OCI-LY3 (cell line): ENCODE measurements around the gene SFSWAP.

Source experiments
- CTCF ChIP-seq: fragments of 200-600, 300-600 bp; sonication (generic); IDR thresholded peaks from 2 replicates; pipeline ENCODE4 v1.5.1; 2014; ENCODE audit warnings: antibody characterized with exemption, low read length, low read depth
- EZH2phosphoT487 ChIP-seq: fragments of 200-600 bp; shearing (Covaris generic); IDR thresholded peaks from 2 replicates; pipeline ENCODE4 v1.6.1; 2018; ENCODE audit warnings: antibody characterized with exemption, mixed run types, low read depth

- no peak for TF ChIP-seq CTCF
- no peak for TF ChIP-seq EZH2phosphoT487
Observed at GRCh38 chr12:131734336-131735152, 23.7 kb downstream of the SFSWAP start.
